ENCODE measurements around the gene NOX5.
A peak's percentile ranks its signal among the peaks of the same experiment; 100 is the strongest.

NOX5 gene

GRCh38 chr15:69026355-69026754, 11.9 kb downstream of the NOX5 start:
- DNase-seq, result no peak

- DNase-seq, result no peak
Observed at GRCh38 chr15:69027976-69028518, 13.6 kb downstream of the NOX5 start.

- no peak for DNase-seq
Observed at GRCh38 chr15:69031013-69032001, 16.8 kb downstream of the NOX5 start.

GRCh38 chr15:69032031-69032430, 17.5 kb downstream of the NOX5 start:
- DNase-seq, result no peak

GRCh38 chr15:69032703-69033373, 18.3 kb downstream of the NOX5 start:
- no peak for DNase-seq

GRCh38 chr15:69034352-69034751, 19.9 kb downstream of the NOX5 start:
- no peak for DNase-seq

- DNase-seq, result no peak
Observed at GRCh38 chr15:69035205-69035917, 20.9 kb downstream of the NOX5 start.

- DNase-seq, result no peak
Observed at GRCh38 chr15:69035918-69036258, 21.4 kb downstream of the NOX5 start.

- DNase-seq, result no peak
Observed at GRCh38 chr15:69036826-69037225, 22.3 kb downstream of the NOX5 start.

GRCh38 chr15:69037482-69037881, 23.0 kb downstream of the NOX5 start:
- no peak for DNase-seq

GRCh38 chr15:69037977-69038376, 23.5 kb downstream of the NOX5 start:
- DNase-seq, result no peak

GRCh38 chr15:69038508-69038907, 24.0 kb downstream of the NOX5 start:
- no peak for DNase-seq

GRCh38 chr15:69039516-69040225, 25.2 kb downstream of the NOX5 start:
- no peak for DNase-seq

GRCh38 chr15:69042531-69042930, 28.0 kb downstream of the NOX5 start:
- DNase-seq, result no peak

GRCh38 chr15:69045802-69046201, 31.3 kb downstream of the NOX5 start:
- DNase-seq, result no peak

GRCh38 chr15:69046781-69047180, 32.3 kb downstream of the NOX5 start:
- no peak for DNase-seq

- no peak for DNase-seq
Observed at GRCh38 chr15:69049976-69050375, 35.5 kb downstream of the NOX5 start.

GRCh38 chr15:69055251-69055650, 40.8 kb downstream of the NOX5 start:
- no peak for DNase-seq

- DNase-seq, result no peak
Observed at GRCh38 chr15:69056365-69056764, 41.9 kb downstream of the NOX5 start.

- DNase-seq, result peak; percentile 63 to 70
Observed at GRCh38 chr15:69058830-69059556, 44.5 kb downstream of the NOX5 start.

GRCh38 chr15:69059557-69059943, 45.1 kb downstream of the NOX5 start:
- DNase-seq, result no peak

GRCh38 chr15:69060041-69060481, 45.6 kb downstream of the NOX5 start:
- DNase-seq, result no peak
